ENCODE results near the gene TMEM31. TPM values are rescaled to one million over a fixed set of nuclear protein-coding genes. Genes with fewer than 3 reads are reported as not detected.
"Not testable (repeated sequence)": the region's sequence is repeated elsewhere in the genome, so short reads cannot be mapped to it uniquely, and the experiment has no call there.

Gene TMEM31
- total RNA-seq, 1 donor from 2014 or later, result not detected

DNA sequence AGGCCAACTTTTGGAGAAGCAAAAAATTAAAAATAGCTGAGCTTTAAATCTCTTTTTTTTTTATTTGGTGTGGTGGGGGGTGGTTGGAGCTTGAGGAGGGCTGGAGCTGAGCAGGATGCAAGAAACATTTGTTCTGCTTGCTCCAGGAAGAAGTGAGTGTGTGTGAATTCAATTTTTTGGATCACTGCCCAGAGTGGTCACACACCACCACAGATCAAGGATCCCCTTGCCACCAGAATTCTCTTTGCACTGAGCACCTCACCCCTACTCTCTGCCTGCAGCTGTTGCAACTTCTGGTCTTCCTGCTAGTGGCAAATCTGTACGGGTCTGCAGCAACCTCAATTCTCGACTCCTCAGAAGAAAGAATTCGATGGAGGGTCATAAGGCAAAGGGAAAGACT lies 46.0 kb downstream of the TMEM31 start:
- H3K4me3 Mint-ChIP-seq, result no peak overlapping the region
- intact Hi-C loops (cut with micrococcal nuclease), result no loop called here
- H3K4me1 Mint-ChIP-seq, result no peaks in the 10 kb centered on the region
- H3K36me3 Mint-ChIP-seq (ENCODE audit: low read depth), result no peaks in the 10 kb centered on the region
- ATAC-seq (ENCODE audit: low read depth) (no peak), DNase-seq (no peak)
- POLR2A ChIA-PET, result no interaction called here
- no peak overlapping the region for H3K27ac Mint-ChIP-seq
- TF ChIP-seq CTCF (IDR thresholded peaks at IDR 0.05), result no peak
- H3K27me3 Mint-ChIP-seq, result no peaks in the 10 kb centered on the region
- peaks cover 6% of the 10 kb centered on the region for H3K9me3 Mint-ChIP-seq
- CTCF ChIA-PET, result no interaction called here

DNA sequence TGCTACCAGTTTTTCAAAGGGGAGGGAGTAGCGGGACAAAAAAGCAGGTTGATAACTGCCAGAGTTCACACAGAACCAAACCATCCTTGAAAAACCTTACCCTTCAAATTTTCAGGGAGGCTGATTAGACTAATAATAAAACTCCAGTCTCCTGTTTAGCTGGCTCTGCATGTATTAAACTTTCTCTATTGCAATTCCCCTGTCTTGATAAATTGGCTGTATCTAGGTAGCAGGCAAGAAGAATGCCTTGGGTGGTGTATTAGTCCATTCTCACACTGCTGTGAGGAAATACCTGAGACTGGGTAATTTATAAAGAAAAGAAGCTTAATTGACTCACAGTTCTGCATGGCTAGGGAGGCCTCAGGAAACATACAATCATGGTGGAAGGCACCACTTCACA lies 47.8 kb downstream of the TMEM31 start:
- Mint-ChIP-seq H3K27ac (no peak overlapping the region), H3K36me3 (ENCODE audit: low read depth) (no peaks in the 10 kb centered on the region), H3K9me3 (peaks cover 6% of the 10 kb centered on the region), H3K27me3 (no peaks in the 10 kb centered on the region), H3K4me1 (no peaks in the 10 kb centered on the region), H3K4me3 (no peak overlapping the region)
- DNase-seq (no peak), ATAC-seq (ENCODE audit: low read depth) (no peak)
- CTCF ChIA-PET, result no interaction called here
- no peak for TF ChIP-seq CTCF (IDR thresholded peaks at IDR 0.05)
- POLR2A ChIA-PET, result no interaction called here
- intact Hi-C loops (cut with micrococcal nuclease), result no loop called here

GRCh38 chrX:103763541-103763940 lies 52.8 kb downstream of the TMEM31 start:
- H3K9me3 Mint-ChIP-seq; ATAC-seq (ENCODE audit: low read depth): not testable (repeated sequence)

More at GRCh38 chrX:103763541-103763940, 52.8 kb downstream of the TMEM31 start:
- H3K27me3 Mint-ChIP-seq; H3K27ac Mint-ChIP-seq; H3K4me3 Mint-ChIP-seq; DNase-seq; intact Hi-C loops (cut with micrococcal nuclease); H3K4me1 Mint-ChIP-seq; CTCF ChIA-PET; POLR2A ChIA-PET; H3K36me3 Mint-ChIP-seq (ENCODE audit: low read depth): not testable (repeated sequence)

Other genes starting within 250 kb of the TMEM31 start
- gene RAB40A, start 191.4 kb upstream of the TMEM31 start, total RNA-seq, result 0.11 and 0.12 TPM in 2 replicates
- 18.0 and 20.0 TPM in 2 replicates for gene TCEAL4, start 125.4 kb upstream of the TMEM31 start, total RNA-seq
- 7.7 and 8.5 TPM in 2 replicates for gene TCEAL3, start 102.9 kb upstream of the TMEM31 start, total RNA-seq
- gene TCEAL1, start 81.9 kb upstream of the TMEM31 start, total RNA-seq, result 10.4 TPM in 2 replicates
- 89.2 and 111 TPM in 2 replicates for gene MORF4L2, start 24.2 kb upstream of the TMEM31 start, total RNA-seq
- not detected in 2 replicates for gene PLP1, start 65.9 kb downstream of the TMEM31 start, total RNA-seq
- gene RAB9B, start 121.3 kb downstream of the TMEM31 start, total RNA-seq, result 0.39 and 0.51 TPM in 2 replicates

Measured in activated B cell treated with CpG ODN at 0.5 μM for 24 hours (primary cell).